Retinal pigment epithelial cell (primary cell): ENCODE data around the gene SFTPA1.
"Not testable (repeated sequence)": the region's sequence is repeated elsewhere in the genome, so short reads cannot be mapped to it uniquely, and the experiment has no call there.

ENCODE experiments used
- DNase-seq: peaks from one replicate; pipeline ENCODE4 v3.0.0-alpha.2; 2010; ENCODE audit warnings: low read depth
- H3K4me3 ChIP-seq: 2 replicates; pipeline ENCODE4 v1.5.1; 2011; ENCODE audit warnings: mild to moderate bottlenecking, low read length, control low read depth, moderate library complexity
- TF ChIP-seq, protein P1 (sequence below): conservative IDR thresholded peaks from 2 replicates; pipeline ENCODE4 v1.5.1; 2011; ENCODE audit warnings: low read depth, low read length, control low read depth, inconsistent platforms

The SFTPA1 gene

GRCh38 chr10:79582096-79582495 is 28.6 kb upstream of the SFTPA1 start:
- TF ChIP-seq, protein P1, sequence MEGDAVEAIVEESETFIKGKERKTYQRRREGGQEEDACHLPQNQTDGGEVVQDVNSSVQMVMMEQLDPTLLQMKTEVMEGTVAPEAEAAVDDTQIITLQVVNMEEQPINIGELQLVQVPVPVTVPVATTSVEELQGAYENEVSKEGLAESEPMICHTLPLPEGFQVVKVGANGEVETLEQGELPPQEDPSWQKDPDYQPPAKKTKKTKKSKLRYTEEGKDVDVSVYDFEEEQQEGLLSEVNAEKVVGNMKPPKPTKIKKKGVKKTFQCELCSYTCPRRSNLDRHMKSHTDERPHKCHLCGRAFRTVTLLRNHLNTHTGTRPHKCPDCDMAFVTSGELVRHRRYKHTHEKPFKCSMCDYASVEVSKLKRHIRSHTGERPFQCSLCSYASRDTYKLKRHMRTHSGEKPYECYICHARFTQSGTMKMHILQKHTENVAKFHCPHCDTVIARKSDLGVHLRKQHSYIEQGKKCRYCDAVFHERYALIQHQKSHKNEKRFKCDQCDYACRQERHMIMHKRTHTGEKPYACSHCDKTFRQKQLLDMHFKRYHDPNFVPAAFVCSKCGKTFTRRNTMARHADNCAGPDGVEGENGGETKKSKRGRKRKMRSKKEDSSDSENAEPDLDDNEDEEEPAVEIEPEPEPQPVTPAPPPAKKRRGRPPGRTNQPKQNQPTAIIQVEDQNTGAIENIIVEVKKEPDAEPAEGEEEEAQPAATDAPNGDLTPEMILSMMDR = no peak
- no peak for DNase-seq
- no peak overlapping the region for H3K4me3 ChIP-seq

DNA sequence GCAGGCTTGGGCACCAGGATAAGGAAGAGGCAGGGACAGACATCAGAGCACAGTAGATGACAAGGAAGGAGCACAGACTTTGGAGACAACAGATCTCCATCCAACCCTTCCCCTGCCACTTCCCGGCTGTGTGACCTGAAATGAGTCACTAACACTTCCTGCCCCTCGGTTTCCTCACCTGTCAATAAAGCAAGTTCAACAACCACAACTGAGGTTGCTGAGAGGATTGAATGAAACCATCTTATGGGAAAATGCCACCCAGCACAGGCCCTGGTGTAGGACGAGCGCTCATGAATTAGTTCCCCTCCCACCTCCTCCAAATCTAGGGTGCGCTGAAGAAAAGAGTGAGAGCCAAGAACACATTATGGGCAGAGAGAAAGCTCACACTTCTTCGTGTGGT is 27.8 kb upstream of the SFTPA1 start:
- not testable (repeated sequence) for DNase-seq, H3K4me3 ChIP-seq

DNA sequence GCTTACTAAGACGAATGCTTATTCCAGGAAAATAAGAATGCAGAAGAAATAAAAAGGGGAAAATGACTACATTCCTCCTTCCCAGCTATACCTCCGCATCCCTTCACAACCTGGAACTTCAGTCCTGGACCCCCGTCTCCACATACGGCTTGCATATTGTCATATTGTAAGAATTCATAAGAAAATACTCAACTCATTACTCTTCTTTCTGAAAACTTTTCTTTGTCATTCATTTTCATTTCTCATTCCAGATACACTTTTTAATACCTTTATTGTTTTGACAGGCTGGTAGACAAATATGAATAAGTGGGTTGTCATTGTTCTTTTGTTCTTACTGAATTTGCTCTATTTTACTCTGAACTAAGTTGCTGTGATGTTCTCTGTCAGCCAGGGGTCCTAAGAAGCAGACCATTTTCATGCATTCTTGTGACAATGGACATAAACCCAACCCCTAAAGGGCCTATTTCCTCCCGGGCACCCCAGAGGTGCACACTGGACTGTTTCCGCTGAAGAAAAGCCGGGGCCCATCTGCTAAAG is 27.2 kb upstream of the SFTPA1 start:
- DNase-seq = no peak
- H3K4me3 ChIP-seq = no peak overlapping the region
- TF ChIP-seq, protein P1 = no peak

DNA sequence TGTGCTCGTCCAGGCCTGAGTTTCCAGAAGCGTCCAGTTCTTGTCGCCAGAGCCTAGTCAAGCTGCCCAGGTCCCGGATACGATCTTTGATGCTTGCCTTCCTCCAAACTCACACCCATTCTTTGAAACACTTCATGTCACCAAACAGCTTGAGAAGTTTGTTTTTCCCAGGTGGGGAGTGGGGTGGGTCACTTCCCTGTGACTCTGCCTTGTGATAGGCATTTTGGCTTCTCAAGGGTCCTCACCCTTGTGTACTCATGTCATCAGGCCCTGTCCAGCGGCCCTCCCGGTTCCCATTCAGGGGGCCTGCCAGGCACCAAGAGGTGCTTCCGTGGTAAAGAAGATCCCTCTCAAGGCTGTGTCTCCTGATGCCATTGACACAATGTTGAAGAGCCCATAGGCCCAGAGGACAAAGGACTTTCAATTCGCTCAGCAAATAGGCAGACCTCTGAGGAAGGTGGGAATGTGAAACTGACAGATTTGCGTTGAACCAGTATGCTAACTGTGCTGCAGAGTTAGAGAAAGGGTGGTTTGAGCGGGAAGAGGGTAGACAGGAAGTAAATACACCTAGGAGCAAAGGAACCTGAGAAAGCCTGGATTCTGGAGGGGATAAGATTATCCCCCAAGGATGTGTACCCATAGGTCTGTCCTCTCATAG is 24.7 kb upstream of the SFTPA1 start:
- no peak for DNase-seq
- H3K4me3 ChIP-seq = no peak overlapping the region
- TF ChIP-seq, protein P1 = no peak

DNA sequence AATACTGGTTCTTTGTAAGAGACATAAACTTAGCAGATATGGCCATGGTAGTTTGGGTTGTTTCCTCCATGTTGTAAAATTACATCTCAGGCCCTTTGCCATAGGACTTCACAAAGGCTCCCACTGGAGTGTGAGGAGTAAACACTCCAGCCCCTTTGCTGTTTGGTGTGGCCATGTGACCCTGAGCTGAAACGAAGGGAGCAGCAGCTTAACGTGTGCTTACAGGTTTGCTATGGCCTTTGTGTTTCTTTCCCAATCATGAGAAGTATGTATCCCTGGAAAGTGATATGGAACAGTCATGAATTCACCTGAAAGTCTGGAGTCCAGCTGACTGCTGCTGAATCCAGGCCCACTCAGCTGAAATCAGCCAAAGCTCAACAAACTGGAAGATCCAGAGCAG is 23.8 kb upstream of the SFTPA1 start:
- no peak overlapping the region for H3K4me3 ChIP-seq
- TF ChIP-seq, protein P1 = no peak
- no peak for DNase-seq

GRCh38 chr10:79588800-79589199 is 21.9 kb upstream of the SFTPA1 start:
- DNase-seq = no peak
- no peak overlapping the region for H3K4me3 ChIP-seq
- TF ChIP-seq, protein P1 = no peak

- H3K4me3 ChIP-seq = no peak overlapping the region
- DNase-seq = no peak
- TF ChIP-seq, protein P1 = no peak
Measured at GRCh38 chr10:79593377-79593776, 17.4 kb upstream of the SFTPA1 start.

DNA sequence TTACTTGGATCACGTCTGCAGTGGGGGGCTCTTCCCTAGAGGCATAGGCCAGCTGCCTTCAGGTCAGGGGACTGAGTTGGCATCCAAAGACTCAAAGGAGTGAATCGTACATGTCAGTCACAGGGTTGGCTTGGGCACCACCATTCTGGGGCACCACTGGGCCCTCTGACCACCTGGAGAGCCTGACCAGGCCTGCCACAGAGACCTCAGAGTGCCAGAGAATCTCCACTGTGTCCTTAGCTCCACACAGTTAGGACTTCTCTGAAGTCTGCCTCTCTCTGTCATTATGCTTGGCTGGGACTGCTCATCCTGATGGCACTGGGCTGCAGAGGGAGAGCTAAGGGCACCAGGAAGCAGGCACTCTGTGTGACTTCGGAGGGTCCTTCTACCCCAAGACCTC is 16.2 kb upstream of the SFTPA1 start:
- not testable (repeated sequence) for DNase-seq, H3K4me3 ChIP-seq
